ENCODE results near the gene LRP11.
"Not testable (repeated sequence)": the region's sequence is repeated elsewhere in the genome, so short reads cannot be mapped to it uniquely, and the experiment has no call there.

Gene LRP11

GRCh38 chr6:149851461-149852110, 12.6 kb downstream of the LRP11 start:
- H3K4me1 Mint-ChIP-seq: peaks cover 8% of the 10 kb centered on the region
- H3K4me3 Mint-ChIP-seq: no peak overlapping the region
- H3K36me3 Mint-ChIP-seq: no peaks in the 10 kb centered on the region
- DNase-seq (ENCODE audit: low spot score in 2 of 2): no peak
- no peak overlapping the region for H3K27ac Mint-ChIP-seq
- no peaks in the 10 kb centered on the region for H3K9me3 Mint-ChIP-seq
- ATAC-seq: no peak

- H3K27ac Mint-ChIP-seq; DNase-seq (ENCODE audit: low spot score in 2 of 2); H3K4me1 Mint-ChIP-seq; H3K4me3 Mint-ChIP-seq; ATAC-seq; H3K9me3 Mint-ChIP-seq; H3K36me3 Mint-ChIP-seq: not testable (repeated sequence)
These were observed 15.8 kb downstream of the LRP11 start for GRCh38 chr6:149848343-149848742.

- no peak for DNase-seq (ENCODE audit: low spot score in 2 of 2)
- no peak for ATAC-seq
- Mint-ChIP-seq H3K9me3 (no peaks in the 10 kb centered on the region), H3K36me3 (no peaks in the 10 kb centered on the region), H3K4me3 (no peak overlapping the region), H3K27ac (no peak overlapping the region), H3K4me1 (peaks cover 8% of the 10 kb centered on the region)
These were observed 16.3 kb downstream of the LRP11 start for GRCh38 chr6:149847939-149848267.

- no peak for DNase-seq (ENCODE audit: low spot score in 2 of 2)
- ATAC-seq: no peak
- Mint-ChIP-seq H3K9me3 (no peaks in the 10 kb centered on the region), H3K27ac (no peak overlapping the region), H3K36me3 (no peaks in the 10 kb centered on the region), H3K4me3 (no peak overlapping the region), H3K4me1 (peaks cover under 1% of the 10 kb centered on the region)
These were observed 17.8 kb downstream of the LRP11 start for GRCh38 chr6:149846321-149846720.

- Mint-ChIP-seq H3K36me3 (no peaks in the 10 kb centered on the region), H3K9me3 (no peaks in the 10 kb centered on the region), H3K27ac (no peak overlapping the region), H3K4me3 (no peak overlapping the region), H3K4me1 (no peaks in the 10 kb centered on the region)
- ATAC-seq (no peak), DNase-seq (ENCODE audit: low spot score in 2 of 2) (no peak)
These were observed 18.6 kb downstream of the LRP11 start for GRCh38 chr6:149845549-149845948.

GRCh38 chr6:149844480-149844879, 19.7 kb downstream of the LRP11 start:
- no peak overlapping the region for H3K27ac Mint-ChIP-seq
- H3K4me3 Mint-ChIP-seq: no peak overlapping the region
- DNase-seq (ENCODE audit: low spot score in 2 of 2): no peak
- H3K4me1 Mint-ChIP-seq: no peaks in the 10 kb centered on the region
- no peaks in the 10 kb centered on the region for H3K36me3 Mint-ChIP-seq
- ATAC-seq: no peak
- H3K9me3 Mint-ChIP-seq: no peaks in the 10 kb centered on the region

- not testable (repeated sequence) for H3K4me1 Mint-ChIP-seq
These were observed 20.1 kb downstream of the LRP11 start for GRCh38 chr6:149844036-149844435.

GRCh38 chr6:149843051-149843633, 21.0 kb downstream of the LRP11 start:
- DNase-seq (ENCODE audit: low spot score in 2 of 2) (no peak), ATAC-seq (no peak)
- Mint-ChIP-seq H3K4me1 (no peaks in the 10 kb centered on the region), H3K36me3 (no peaks in the 10 kb centered on the region), H3K27ac (no peak overlapping the region), H3K9me3 (no peaks in the 10 kb centered on the region), H3K4me3 (no peak overlapping the region)

More at GRCh38 chr6:149844036-149844435, 20.1 kb downstream of the LRP11 start:
- ATAC-seq; H3K27ac Mint-ChIP-seq; H3K4me3 Mint-ChIP-seq; H3K9me3 Mint-ChIP-seq; H3K36me3 Mint-ChIP-seq; DNase-seq (ENCODE audit: low spot score in 2 of 2): not testable (repeated sequence)

GRCh38 chr6:149842331-149842730, 21.8 kb downstream of the LRP11 start:
- DNase-seq (ENCODE audit: low spot score in 2 of 2): no peak
- no peak for ATAC-seq

GRCh38 chr6:149840345-149841075, 23.6 kb downstream of the LRP11 start:
- Mint-ChIP-seq H3K4me1 (no peaks in the 10 kb centered on the region), H3K27ac (no peak overlapping the region), H3K9me3 (no peaks in the 10 kb centered on the region), H3K4me3 (no peak overlapping the region), H3K36me3 (no peaks in the 10 kb centered on the region)
- DNase-seq (ENCODE audit: low spot score in 2 of 2): peak; percentile 10 to 68
- ATAC-seq: peak; percentile 69

More at GRCh38 chr6:149842331-149842730, 21.8 kb downstream of the LRP11 start:
- Mint-ChIP-seq H3K36me3 (no peaks in the 10 kb centered on the region), H3K4me1 (no peaks in the 10 kb centered on the region), H3K9me3 (no peaks in the 10 kb centered on the region), H3K4me3 (no peak overlapping the region), H3K27ac (no peak overlapping the region)

GRCh38 chr6:149834513-149835481, 29.4 kb downstream of the LRP11 start:
- Mint-ChIP-seq H3K27ac (no peak overlapping the region), H3K9me3 (no peaks in the 10 kb centered on the region), H3K4me3 (no peak overlapping the region), H3K36me3 (no peaks in the 10 kb centered on the region), H3K4me1 (no peaks in the 10 kb centered on the region)
- DNase-seq (ENCODE audit: low spot score in 2 of 2): peak; percentile 70 to 89
- peak; percentile 34 for ATAC-seq

- H3K36me3 Mint-ChIP-seq: no peaks in the 10 kb centered on the region
- H3K9me3 Mint-ChIP-seq: no peaks in the 10 kb centered on the region
- no peak overlapping the region for H3K4me3 Mint-ChIP-seq
- no peak overlapping the region for H3K27ac Mint-ChIP-seq
- H3K4me1 Mint-ChIP-seq: no peaks in the 10 kb centered on the region
- DNase-seq (ENCODE audit: low spot score in 2 of 2) (no peak), ATAC-seq (no peak)
These were observed 30.5 kb downstream of the LRP11 start for GRCh38 chr6:149833651-149834050.

- H3K4me1 Mint-ChIP-seq: no peaks in the 10 kb centered on the region
- DNase-seq (ENCODE audit: low spot score in 2 of 2): no peak
- no peak overlapping the region for H3K4me3 Mint-ChIP-seq
- H3K27ac Mint-ChIP-seq: no peak overlapping the region
- H3K9me3 Mint-ChIP-seq: no peaks in the 10 kb centered on the region
- H3K36me3 Mint-ChIP-seq: no peaks in the 10 kb centered on the region
- ATAC-seq: no peak
These were observed 32.8 kb downstream of the LRP11 start for GRCh38 chr6:149831308-149831820.

- Mint-ChIP-seq H3K4me1 (no peaks in the 10 kb centered on the region), H3K4me3 (no peak overlapping the region), H3K36me3 (no peaks in the 10 kb centered on the region), H3K9me3 (no peaks in the 10 kb centered on the region), H3K27ac (no peak overlapping the region)
- ATAC-seq (no peak), DNase-seq (ENCODE audit: low spot score in 2 of 2) (no peak)
These were observed 33.3 kb downstream of the LRP11 start for GRCh38 chr6:149830731-149831307.

GRCh38 chr6:149825292-149825691, 38.9 kb downstream of the LRP11 start:
- H3K4me1 Mint-ChIP-seq: no peaks in the 10 kb centered on the region

More at GRCh38 chr6:149825292-149825691, 38.9 kb downstream of the LRP11 start:
- DNase-seq (ENCODE audit: low spot score in 2 of 2) (no peak), ATAC-seq (no peak)
- Mint-ChIP-seq H3K9me3 (no peaks in the 10 kb centered on the region), H3K27ac (no peak overlapping the region), H3K36me3 (no peaks in the 10 kb centered on the region), H3K4me3 (no peak overlapping the region)

All from stimulated activated effector memory CD8-positive, alpha-beta T cell treated with anti-CD3 and anti-CD28 coated beads, Interleukin-12 subunit alpha, Interleukin-12 subunit beta, amount 100 ng/mL, for 72 hours (primary cell).